HEK293 (cell line): ENCODE data around the gene PIK3R5.

ENCODE experiments used
- CTCF ChIA-PET: fragments of 350-600 bp; formaldehyde crosslinking; extraction: SDS; loops from one replicate; lab custom pipeline; 2021; ENCODE audit warnings: antibody characterized with exemption; lab: Yijun Ruan, JAX
- POLR2A ChIA-PET: fragments of 300-600 bp; formaldehyde crosslinking; extraction: SDS; loops from one replicate; lab custom pipeline; 2020; ENCODE audit warnings: antibody characterized with exemption, inconsistent platforms; lab: Yijun Ruan, JAX
- H3K27ac ChIP-seq: fragments of 200-500 bp; sonication (Bioruptor generic); 2 replicates; pipeline ENCODE4 v1.5.1; 2014; ENCODE audit warnings: low read depth, low read length, control low read depth, inconsistent platforms; ENCODE audit errors: extremely low read depth
- H3K36me3 ChIP-seq, 2 experiments: fragments of 200-500 bp in 1 of 2; sonication (Bioruptor generic) in 1 of 2; 1 replicate in 1 of 2; 2 replicates in 1 of 2; pipeline ENCODE4 v1.5.1; 2014 to 2017; ENCODE audit warnings: inconsistent platforms in 2 of 2, low read length in 2 of 2; ENCODE audit not compliant: control insufficient read depth in 2 of 2, insufficient read depth in 1 of 2
- H3K4me1 ChIP-seq: fragments of 200-500 bp; sonication (Bioruptor generic); 2 replicates; pipeline ENCODE4 v1.5.1; 2014; ENCODE audit warnings: mild to moderate bottlenecking, low read length, inconsistent platforms; ENCODE audit not compliant: control insufficient read depth, insufficient read depth
- H3K4me3 ChIP-seq: 2 replicates; pipeline ENCODE4 v1.5.1; 2011; ENCODE audit warnings: low read depth, mild to moderate bottlenecking, control low read depth, low read length, moderate library complexity
- H3K9me3 ChIP-seq: fragments of 200-500 bp; sonication (Bioruptor generic); 2 replicates; pipeline ENCODE4 v1.5.1; 2014; ENCODE audit warnings: low read depth, low read length, inconsistent platforms; ENCODE audit not compliant: control insufficient read depth, insufficient read depth
- CTCF ChIP-seq: fragments of 450-650 bp; formaldehyde crosslinking; IDR thresholded peaks from 2 replicates; pipeline ENCODE4 v1.5.1; 2016; ENCODE audit warnings: missing biosample characterization, missing genetic modification characterization
- PRDM4 ChIP-seq: fragments of 450-650 bp; formaldehyde crosslinking; IDR thresholded peaks from 2 replicates; pipeline ENCODE4 v1.5.1; 2017; ENCODE audit warnings: missing biosample characterization, missing genetic modification characterization
- TRIM28 ChIP-seq: IDR thresholded peaks from 2 replicates; pipeline ENCODE4 v1.6.1; 2011; ENCODE audit warnings: low read length, control low read depth, borderline replicate concordance
- ZBTB17 ChIP-seq: fragments of 450-650 bp; formaldehyde crosslinking; IDR thresholded peaks from 2 replicates; pipeline ENCODE4 v1.5.1; 2016; ENCODE audit warnings: missing biosample characterization, missing genetic modification characterization
- ZBTB49 ChIP-seq: fragments of 450-650 bp; formaldehyde crosslinking; IDR thresholded peaks from 2 replicates; pipeline ENCODE4 v1.5.1; 2016; ENCODE audit warnings: missing biosample characterization, missing genetic modification characterization, low read depth
- ZEB2 ChIP-seq: fragments of 450-650 bp; formaldehyde crosslinking; IDR thresholded peaks from 2 replicates; pipeline ENCODE4 v1.5.1; 2016; ENCODE audit warnings: missing biosample characterization, missing genetic modification characterization
- ZFP41 ChIP-seq: fragments of 450-650 bp; formaldehyde crosslinking; IDR thresholded peaks from 2 replicates; pipeline ENCODE4 v1.5.1; 2016; ENCODE audit warnings: missing biosample characterization, missing genetic modification characterization, borderline replicate concordance
- ZNF140 ChIP-seq: fragments of 450-650 bp; formaldehyde crosslinking; IDR thresholded peaks from 2 replicates; pipeline ENCODE4 v1.5.1; 2016; ENCODE audit warnings: missing biosample characterization, missing genetic modification characterization
- ZNF155 ChIP-seq: fragments of 450-650 bp; formaldehyde crosslinking; IDR thresholded peaks from 2 replicates; pipeline ENCODE4 v1.5.1; 2016; ENCODE audit warnings: missing biosample characterization, missing genetic modification characterization
- ZNF157 ChIP-seq: fragments of 450-650 bp; formaldehyde crosslinking; IDR thresholded peaks from 2 replicates; pipeline ENCODE4 v1.5.1; 2016; ENCODE audit warnings: missing biosample characterization, missing genetic modification characterization
- ZNF169 ChIP-seq: fragments of 450-650 bp; formaldehyde crosslinking; IDR thresholded peaks from 2 replicates; pipeline ENCODE4 v1.5.1; 2016; ENCODE audit warnings: missing biosample characterization, missing genetic modification characterization
- ZNF174 ChIP-seq: fragments of 450-650 bp; formaldehyde crosslinking; IDR thresholded peaks from 2 replicates; pipeline ENCODE4 v1.5.0; 2017; ENCODE audit warnings: missing biosample characterization, mild to moderate bottlenecking, missing genetic modification characterization
- ZNF184 ChIP-seq: fragments of 450-650 bp; IDR thresholded peaks from 2 replicates; pipeline ENCODE4 v1.5.1; 2018; ENCODE audit warnings: missing biosample characterization, mild to moderate bottlenecking, missing genetic modification characterization
- ZNF341 ChIP-seq: fragments of 450-650 bp; formaldehyde crosslinking; IDR thresholded peaks from 2 replicates; pipeline ENCODE4; 2016; ENCODE audit warnings: low read depth, missing biosample characterization, missing genetic modification characterization
- ZNF416 ChIP-seq: fragments of 450-650 bp; formaldehyde crosslinking; IDR thresholded peaks from 2 replicates; pipeline ENCODE4 v1.5.1; 2016; ENCODE audit warnings: missing biosample characterization, missing genetic modification characterization
- ZNF449 ChIP-seq: fragments of 450-650 bp; formaldehyde crosslinking; IDR thresholded peaks from 2 replicates; pipeline ENCODE4 v1.5.1; 2017; ENCODE audit warnings: missing biosample characterization, mild to moderate bottlenecking, missing genetic modification characterization, moderate library complexity
- ZNF518A ChIP-seq: fragments of 450-650 bp; formaldehyde crosslinking; conservative IDR thresholded peaks from 2 replicates; pipeline ENCODE4 v1.5.1; 2016; ENCODE audit warnings: low read depth, missing biosample characterization, missing genetic modification characterization
- ZNF521 ChIP-seq: fragments of 450-650 bp; formaldehyde crosslinking; IDR thresholded peaks from 2 replicates; pipeline ENCODE4 v1.5.1; 2017; ENCODE audit warnings: missing biosample characterization, mild to moderate bottlenecking, missing genetic modification characterization
- ZNF621 ChIP-seq: fragments of 450-650 bp; formaldehyde crosslinking; IDR thresholded peaks from 2 replicates; pipeline ENCODE4 v1.5.1; 2017; ENCODE audit warnings: missing biosample characterization, missing genetic modification characterization
- ZNF623 ChIP-seq: fragments of 450-650 bp; formaldehyde crosslinking; IDR thresholded peaks from 2 replicates; pipeline ENCODE4 v1.5.1; 2016; ENCODE audit warnings: missing biosample characterization, missing genetic modification characterization

Gene PIK3R5

GRCh38 chr17:8910969-8911604 lies 54.4 kb downstream of the PIK3R5 start:
- POLR2A ChIA-PET: no interaction called here
- no peaks in the 10 kb centered on the region for H3K36me3 ChIP-seq
- no peaks in the 10 kb centered on the region for H3K4me1 ChIP-seq
- no peak overlapping the region for H3K4me3 ChIP-seq
- TF ChIP-seq TRIM28 (no peak), CTCF (tag by site-specific recombination) (no peak), ZNF449 (tag by site-specific recombination) (no peak), ZNF157 (no peak), ZNF174 (no peak), ZNF518A (no peak), ZNF140 (tag by site-specific recombination) (no peak), ZBTB17 (no peak), ZNF623 (no peak), ZEB2 (tag by site-specific recombination) (no peak), ZNF184 (tag by site-specific recombination) (no peak), ZNF169 (tag by site-specific recombination) (no peak), ZNF155 (tag by site-specific recombination) (no peak), ZNF621 (tag by site-specific recombination) (no peak), ZBTB49 (tag by site-specific recombination) (no peak), ZFP41 (tag by site-specific recombination) (no peak), ZNF521 (tag by site-specific recombination) (no peak), PRDM4 (tag by site-specific recombination) (no peak), ZNF341 (tag by site-specific recombination) (no peak), ZNF416 (tag by site-specific recombination) (no peak)
- H3K27ac ChIP-seq: no peak overlapping the region
- no peaks in the 10 kb centered on the region for H3K9me3 ChIP-seq
- CTCF ChIA-PET: interaction anchor here (1.1 to 2.5 kb wide), 3 partner anchors 16 to 87 kb away, joined by 3 to 13 read pairs (median 3); no protein-coding TSS in a partner anchor
